Uterus (tissue), 4 donors: ENCODE data around the gene CCDC61. TPM values are rescaled to one million over a fixed set of nuclear protein-coding genes. Genes with fewer than 3 reads are reported as not detected.

Experiments
- DNase-seq, 2 donors: peaks; one replicate each; pipeline ENCODE4 v3.0.0-alpha.2; 2019 to 2020
- H3K27ac ChIP-seq, 2 donors: fragments of 200-600 bp; sonication (generic); 1 replicate in 1 of 2; 2 replicates in 1 of 2; pipeline ENCODE4 v1.5.1; 2016 to 2018
- H3K27me3 ChIP-seq, 2 donors: fragments of 200-600 bp; sonication (generic); one replicate each; pipeline ENCODE4 v1.5.1; 2018 to 2019; ENCODE audit warnings: control low read depth in 1 of 2
- H3K36me3 ChIP-seq, 2 donors: fragments of 200-600 bp; sonication (generic); one replicate each; pipeline ENCODE4 v1.5.1; 2019; ENCODE audit warnings: control low read depth in 1 of 2
- H3K4me1 ChIP-seq, 2 donors: fragments of 200-600 bp; sonication (generic); one replicate each; pipeline ENCODE4 v1.5.1; 2018 to 2019; ENCODE audit warnings: control low read depth in 1 of 2
- H3K4me3 ChIP-seq, 2 donors: fragments of 200-600 bp; sonication (generic); 1 replicate in 1 of 2; 2 replicates in 1 of 2; pipeline ENCODE4 v1.5.1; 2018 to 2019; ENCODE audit warnings: mild to moderate bottlenecking in 1 of 2
- H3K9me3 ChIP-seq, 2 donors: fragments of 200-600 bp; sonication (generic); one replicate each; pipeline ENCODE4 v1.5.1; 2019; ENCODE audit warnings: control low read depth in 1 of 2
- POLR2A ChIP-seq, 2 donors: fragments of 450-650 bp; IDR thresholded peaks; one replicate each; pipeline ENCODE4 v1.6.1; 2016; ENCODE audit warnings: antibody characterized with exemption in 2 of 2, mild to moderate bottlenecking in 1 of 2, moderate library complexity in 1 of 2
- intact Hi-C: fragments of 100-400 bp; cut with DNase I; formaldehyde crosslinking; loops from one replicate; pipeline ENCODE4 v1.15.1; 2023; ENCODE audit warnings: low total_unique reads
- total RNA-seq, 4 donors: library from RNA; depleted of rRNA in 3 of 4; stranded (reverse); fragments of >200 nt in 3 of 4; gene quantifications; one replicate each; pipeline versions ENCODE4 v1.1.0 to v1.2.4, GENCODE V29; 2014 to 2023
- TF ChIP-seq, protein P1 (sequence below), 4 experiments: fragments of 200-600 bp in 2 of 4; fragments of 450-650 bp in 2 of 4; sonication (generic) in 2 of 4; IDR thresholded peaks; one replicate each; pipeline ENCODE4 v1.5.1; 2016 to 2019; ENCODE audit warnings: antibody characterized with exemption in 4 of 4, mild to moderate bottlenecking in 2 of 4, moderate library complexity in 1 of 4
- donor health status: DM: yes; HTN: yes; CAD: no.

Gene CCDC61
- total RNA-seq, 4 donors from 2014 or later: 1.2 to 21.5 (median 10.1) TPM

DNA sequence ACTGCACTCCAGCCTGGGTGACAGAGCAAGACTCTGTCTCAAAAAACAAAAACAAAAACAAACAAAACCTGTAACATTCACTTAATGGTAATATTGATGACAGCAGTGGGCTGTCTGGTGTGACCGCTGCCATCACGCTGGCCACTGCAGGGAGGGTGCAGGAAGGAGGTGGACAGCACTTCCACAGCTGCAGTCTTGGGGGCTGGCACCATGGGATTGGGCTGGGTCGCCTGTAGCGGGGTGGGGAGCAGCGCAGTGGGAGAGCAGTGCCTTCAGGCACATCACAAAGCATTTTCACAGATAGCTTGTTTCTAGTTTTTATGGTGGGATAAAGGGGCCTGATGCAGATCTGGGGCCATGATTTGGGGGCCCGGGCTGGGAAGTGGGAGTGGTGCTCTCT, 40.3 kb downstream of the CCDC61 start:
- Histone ChIP-seq H3K36me3 (no peaks in the 10 kb centered on the region), H3K27ac (no peak overlapping the region), H3K4me1 (no peaks in the 10 kb centered on the region), H3K27me3 (no peaks in the 10 kb centered on the region), H3K4me3 (no peak overlapping the region), H3K9me3 (no peaks in the 10 kb centered on the region)
- TF ChIP-seq, protein P1, sequence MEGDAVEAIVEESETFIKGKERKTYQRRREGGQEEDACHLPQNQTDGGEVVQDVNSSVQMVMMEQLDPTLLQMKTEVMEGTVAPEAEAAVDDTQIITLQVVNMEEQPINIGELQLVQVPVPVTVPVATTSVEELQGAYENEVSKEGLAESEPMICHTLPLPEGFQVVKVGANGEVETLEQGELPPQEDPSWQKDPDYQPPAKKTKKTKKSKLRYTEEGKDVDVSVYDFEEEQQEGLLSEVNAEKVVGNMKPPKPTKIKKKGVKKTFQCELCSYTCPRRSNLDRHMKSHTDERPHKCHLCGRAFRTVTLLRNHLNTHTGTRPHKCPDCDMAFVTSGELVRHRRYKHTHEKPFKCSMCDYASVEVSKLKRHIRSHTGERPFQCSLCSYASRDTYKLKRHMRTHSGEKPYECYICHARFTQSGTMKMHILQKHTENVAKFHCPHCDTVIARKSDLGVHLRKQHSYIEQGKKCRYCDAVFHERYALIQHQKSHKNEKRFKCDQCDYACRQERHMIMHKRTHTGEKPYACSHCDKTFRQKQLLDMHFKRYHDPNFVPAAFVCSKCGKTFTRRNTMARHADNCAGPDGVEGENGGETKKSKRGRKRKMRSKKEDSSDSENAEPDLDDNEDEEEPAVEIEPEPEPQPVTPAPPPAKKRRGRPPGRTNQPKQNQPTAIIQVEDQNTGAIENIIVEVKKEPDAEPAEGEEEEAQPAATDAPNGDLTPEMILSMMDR (IDR thresholded peaks at IDR 0.05): no peak
- no peak for TF ChIP-seq POLR2A (IDR thresholded peaks at IDR 0.05)
- intact Hi-C loops: no loop called here
- no peak for DNase-seq

DNA sequence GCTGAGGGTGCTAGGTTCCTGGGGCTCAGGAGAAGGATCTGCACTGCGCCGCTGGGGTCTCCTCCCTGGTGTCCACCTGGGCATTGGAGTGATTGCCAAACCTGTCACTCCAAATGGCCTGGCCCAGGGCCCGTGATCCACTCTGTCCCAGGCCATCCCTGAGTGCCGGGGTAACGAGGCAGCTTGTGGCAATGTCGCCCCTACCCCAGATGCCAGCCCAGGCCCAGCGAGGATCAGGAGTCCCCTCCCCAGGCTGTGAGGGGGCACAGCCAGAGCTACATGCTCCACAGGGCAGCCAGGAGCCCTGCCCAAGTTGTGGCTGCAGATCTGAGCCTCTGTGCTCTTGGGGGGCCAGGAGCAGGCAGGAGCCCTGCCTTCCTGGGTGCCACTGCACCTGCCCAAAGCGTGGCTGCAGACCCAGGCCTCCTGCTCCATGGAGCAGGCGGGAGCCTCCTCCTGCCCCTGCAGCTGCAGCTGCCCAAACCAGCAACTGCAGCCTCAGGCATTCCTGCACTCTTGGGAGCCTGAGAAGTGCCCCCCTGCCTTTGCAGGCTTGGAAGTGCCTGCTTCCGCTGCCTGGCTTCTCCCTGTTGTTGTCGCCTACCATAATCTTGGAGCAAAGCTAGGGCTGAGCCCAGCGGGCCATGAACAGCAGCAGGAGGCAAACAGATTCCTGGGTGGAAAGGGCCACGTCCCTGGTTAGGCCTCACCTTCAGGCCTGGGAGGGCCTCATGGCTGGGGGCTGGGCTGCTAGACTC, 40.9 kb downstream of the CCDC61 start:
- no peak for DNase-seq
- Histone ChIP-seq H3K27me3 (no peaks in the 10 kb centered on the region), H3K27ac (no peak overlapping the region), H3K36me3 (no peaks in the 10 kb centered on the region), H3K4me3 (no peak overlapping the region), H3K4me1 (no peaks in the 10 kb centered on the region), H3K9me3 (no peaks in the 10 kb centered on the region)
- intact Hi-C loops: no loop called here
- TF ChIP-seq, protein P1 (IDR thresholded peaks at IDR 0.05): no peak
- TF ChIP-seq POLR2A (IDR thresholded peaks at IDR 0.05): no peak

DNA sequence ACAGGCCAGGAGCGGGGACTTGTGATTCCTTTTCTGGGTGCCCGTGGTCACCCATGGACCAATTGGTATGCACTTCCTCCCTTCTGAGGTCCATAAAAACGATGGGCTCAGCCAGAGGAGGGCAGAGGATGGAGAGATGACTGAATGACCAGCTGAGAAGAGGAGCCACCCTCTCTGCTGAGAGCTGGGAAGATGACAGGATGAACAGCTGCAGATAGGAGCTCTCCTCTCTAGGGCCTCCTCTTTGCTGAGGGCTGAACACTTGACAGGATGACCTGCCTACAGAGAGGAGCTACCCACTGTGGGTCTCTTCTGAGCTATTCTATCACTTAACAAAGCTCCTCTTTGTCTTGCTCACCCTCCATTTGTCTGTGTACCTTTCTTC, 41.5 kb downstream of the CCDC61 start:
- Histone ChIP-seq H3K36me3 (no peaks in the 10 kb centered on the region), H3K9me3 (no peaks in the 10 kb centered on the region), H3K27me3 (no peaks in the 10 kb centered on the region), H3K4me3 (no peak overlapping the region), H3K4me1 (no peaks in the 10 kb centered on the region), H3K27ac (no peak overlapping the region)
- intact Hi-C loops: no loop called here
- TF ChIP-seq POLR2A (IDR thresholded peaks at IDR 0.05): no peak
- TF ChIP-seq, protein P1 (IDR thresholded peaks at IDR 0.05): no peak
- DNase-seq: no peak

- H3K4me1 ChIP-seq: no peaks in the 10 kb centered on the region
- intact Hi-C loops: no loop called here
- no peaks in the 10 kb centered on the region for H3K9me3 ChIP-seq
- no peak overlapping the region for H3K27ac ChIP-seq
- no peak overlapping the region for H3K4me3 ChIP-seq
- H3K27me3 ChIP-seq: no peaks in the 10 kb centered on the region
- H3K36me3 ChIP-seq: no peaks in the 10 kb centered on the region
- no peak for TF ChIP-seq POLR2A (IDR thresholded peaks at IDR 0.05)
- TF ChIP-seq, protein P1 (IDR thresholded peaks at IDR 0.05): no peak
- DNase-seq: no peak
Measured at GRCh38 chr19:46040125-46040524, 44.9 kb downstream of the CCDC61 start.

DNA sequence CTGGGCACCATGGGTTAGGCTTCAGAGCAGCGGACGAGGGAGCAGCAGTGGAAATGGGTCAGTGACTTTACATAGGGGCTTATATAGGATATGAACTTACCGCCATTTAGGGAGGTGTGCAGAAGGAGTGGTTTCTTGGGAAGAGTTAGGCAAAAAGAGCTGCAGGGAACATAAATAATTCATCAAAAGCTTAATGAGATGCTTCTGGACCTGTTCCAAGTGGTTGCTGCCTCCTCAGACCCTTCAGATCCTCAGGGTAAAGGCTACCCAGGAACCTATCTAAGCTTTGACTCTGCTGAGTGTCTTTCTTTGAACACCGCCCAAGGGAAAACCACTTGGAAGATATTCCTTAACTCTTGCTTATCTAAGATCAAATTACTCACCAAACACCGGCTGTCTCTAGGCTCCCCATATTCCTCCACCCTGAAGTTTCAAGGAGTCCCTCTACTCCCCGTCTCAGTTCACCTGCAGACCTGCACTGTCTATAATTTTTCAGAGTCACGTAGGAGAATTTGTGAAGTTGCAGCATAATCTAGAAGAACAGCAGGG, 45.8 kb downstream of the CCDC61 start, which contains the start of gene IGFL4:
Gene IGFL4 (minus strand): TSS at position 51 of the 549 bp plus-strand sequence. CDS start 40 bp downstream, at position 11.
- Histone ChIP-seq H3K4me3 (no peak within 1 kb of the TSS), H3K4me1 (no peaks in the 10 kb centered on the region), H3K27ac (no peak within 1 kb of the TSS), H3K9me3 (no peaks in the 10 kb centered on the region), H3K27me3 (no peaks in the 10 kb centered on the region), H3K36me3 (no peaks in the 10 kb centered on the region)
- intact Hi-C loops: no loop called here
- TF ChIP-seq, protein P1 (IDR thresholded peaks at IDR 0.05): no peak
- no peak for TF ChIP-seq POLR2A (IDR thresholded peaks at IDR 0.05)
- no peak for DNase-seq
